ENCODE results near the gene DNASE1.
A peak's percentile ranks its signal among the peaks of the same experiment; 100 is the strongest.

DNASE1 gene

GRCh38 chr16:3664187-3664896 is 9.9 kb downstream of the DNASE1 start:
- DNase-seq (ENCODE audit: low spot score): peak; percentile 18

GRCh38 chr16:3665508-3665907 is 11.0 kb downstream of the DNASE1 start:
- peak; percentile 15 for DNase-seq (ENCODE audit: low spot score)

DNA sequence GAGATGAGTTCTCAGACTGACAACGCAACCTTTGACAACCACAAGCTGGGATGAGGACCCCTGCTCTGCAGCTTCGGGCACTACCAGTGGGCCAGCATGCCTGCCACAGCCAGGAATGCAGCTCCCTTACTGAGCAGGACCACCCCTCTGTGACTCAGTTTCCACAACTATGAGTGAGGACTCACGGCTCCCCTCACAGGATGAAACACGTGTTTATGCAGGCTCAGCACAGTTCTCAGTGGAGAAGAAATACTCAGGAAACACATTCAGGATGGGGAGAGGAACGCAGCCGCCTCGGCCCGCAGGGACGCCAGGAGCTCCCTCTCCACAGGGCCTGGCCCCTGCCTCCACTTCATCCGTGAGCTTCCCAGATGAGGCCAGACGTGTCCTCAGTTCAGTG is 14.1 kb downstream of the DNASE1 start:
- no peak for DNase-seq (ENCODE audit: low spot score)

- DNase-seq (ENCODE audit: low spot score): no peak
These were observed 14.6 kb downstream of the DNASE1 start for GRCh38 chr16:3669082-3669481.

GRCh38 chr16:3670711-3671110 is 16.2 kb downstream of the DNASE1 start:
- DNase-seq (ENCODE audit: low spot score): no peak

DNA sequence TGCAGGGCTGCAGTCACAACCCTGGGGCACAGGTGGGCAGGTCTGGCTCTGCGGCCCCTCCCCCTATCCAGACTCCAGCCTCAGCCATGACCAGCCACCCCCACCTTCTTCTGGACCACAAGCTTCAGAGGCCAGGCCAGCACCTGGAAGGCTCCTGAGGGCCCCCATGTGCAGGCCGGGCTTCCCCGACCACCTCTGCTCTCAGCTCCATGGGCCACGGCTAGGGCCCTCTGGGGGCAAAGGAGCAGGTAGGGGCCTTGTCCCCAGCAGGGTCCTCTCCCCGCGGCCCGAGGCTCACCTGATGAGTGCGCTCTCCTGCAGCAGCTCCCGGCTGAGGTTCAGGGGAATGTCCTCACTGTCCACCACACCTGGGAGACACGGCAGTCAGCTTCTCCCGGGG is 16.9 kb downstream of the DNASE1 start:
- DNase-seq (ENCODE audit: low spot score): peak; percentile 28

- DNase-seq (ENCODE audit: low spot score): peak; percentile 18
These were observed 18.1 kb downstream of the DNASE1 start for GRCh38 chr16:3672571-3673041.

DNA sequence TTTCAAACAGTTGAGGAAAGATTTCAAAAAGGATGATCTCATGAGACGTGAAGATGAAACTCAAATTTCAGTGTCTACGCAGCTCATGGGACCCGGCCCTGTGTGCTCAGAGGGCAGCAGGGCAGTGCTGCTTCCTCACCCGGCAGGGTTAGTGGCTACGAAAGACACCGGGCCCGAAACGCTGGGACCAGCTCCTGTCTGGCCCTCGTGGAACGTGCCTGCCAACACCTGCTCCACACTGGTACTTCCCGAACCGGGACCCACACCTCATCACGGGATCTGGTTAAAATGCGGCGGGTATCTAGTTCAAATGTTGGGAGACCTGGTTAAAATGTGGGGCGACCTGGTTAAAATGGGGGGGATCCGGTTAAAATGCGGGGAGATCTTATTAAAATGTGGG is 18.7 kb downstream of the DNASE1 start:
- peak; percentile 24 for DNase-seq (ENCODE audit: low spot score)

GRCh38 chr16:3673676-3674377 is 19.3 kb downstream of the DNASE1 start:
- DNase-seq (ENCODE audit: low spot score): peak; percentile 18

- DNase-seq (ENCODE audit: low spot score): peak; percentile 34
These were observed 20.2 kb downstream of the DNASE1 start for GRCh38 chr16:3674513-3675295.

DNA sequence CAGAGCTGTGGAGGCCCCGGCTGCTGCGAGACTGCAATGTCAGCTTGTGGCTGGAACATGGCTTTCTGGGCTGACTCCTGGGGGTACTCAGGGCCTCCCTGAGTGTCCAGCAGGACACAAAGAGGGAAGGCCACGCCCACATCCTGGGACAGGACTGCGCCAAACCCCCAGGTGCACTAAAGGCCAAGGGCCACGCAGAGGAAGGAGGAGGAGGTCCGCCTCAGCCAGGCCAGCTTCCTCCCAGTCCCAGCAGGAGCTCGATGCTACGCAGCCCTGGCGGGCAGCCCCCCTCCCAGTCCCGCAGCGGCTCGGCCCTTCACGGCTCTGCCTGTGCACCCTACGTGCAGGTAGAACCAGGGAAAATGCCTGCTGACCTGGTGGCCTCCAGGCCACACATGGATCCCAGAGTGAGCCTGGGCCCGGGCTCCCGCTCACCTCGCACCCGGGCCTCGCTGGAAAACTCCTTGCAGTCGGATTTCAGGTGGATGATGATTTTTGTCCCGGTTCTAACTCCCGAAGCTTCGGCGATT is 21.2 kb downstream of the DNASE1 start:
- peak; percentile 24 for DNase-seq (ENCODE audit: low spot score)

DNA sequence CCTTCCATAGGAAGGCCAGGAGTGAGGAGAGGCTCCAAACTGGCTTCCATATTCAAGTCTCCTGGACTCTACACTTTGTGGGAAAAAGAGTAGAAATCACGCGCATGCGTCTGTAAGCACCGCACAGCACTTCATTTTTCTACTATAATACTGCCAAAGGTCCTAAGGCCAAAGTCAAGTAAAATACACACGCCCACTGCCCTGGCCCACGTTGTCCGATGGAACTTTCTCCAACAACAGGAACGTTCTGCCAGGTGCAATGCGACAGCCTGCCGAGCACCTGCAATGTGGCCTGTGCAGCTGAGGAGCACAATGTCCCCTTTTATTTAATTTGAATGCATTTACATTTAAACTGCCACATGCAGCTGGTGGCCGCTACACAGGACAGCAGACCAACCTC is 23.5 kb downstream of the DNASE1 start:
- DNase-seq (ENCODE audit: low spot score): no peak

DNA sequence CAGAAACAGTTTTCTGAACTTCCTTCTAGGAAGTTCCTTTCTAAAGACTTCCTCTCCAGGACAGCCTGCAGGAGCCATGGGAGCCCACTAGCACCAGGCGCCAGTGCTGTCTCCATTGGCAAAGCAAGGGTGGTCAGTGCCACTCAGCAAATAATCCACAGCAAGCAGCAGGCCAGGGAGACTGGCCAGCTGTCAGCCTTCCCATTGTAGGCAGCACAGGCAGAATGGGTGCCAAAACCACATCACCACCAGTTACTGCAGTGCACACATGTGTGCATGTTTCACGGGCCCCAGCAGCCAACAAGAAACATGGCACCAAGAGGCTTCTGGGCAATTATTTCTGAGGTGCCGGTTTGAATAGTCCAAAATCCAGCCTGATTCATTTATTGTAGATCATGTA is 26.7 kb downstream of the DNASE1 start:
- peak; percentile 25 for DNase-seq (ENCODE audit: low spot score)

- no peak for DNase-seq (ENCODE audit: low spot score)
These were observed 32.5 kb downstream of the DNASE1 start for GRCh38 chr16:3687021-3687420.

GRCh38 chr16:3687792-3688191 is 33.3 kb downstream of the DNASE1 start:
- DNase-seq (ENCODE audit: low spot score): no peak

GRCh38 chr16:3689731-3690130 is 35.2 kb downstream of the DNASE1 start:
- DNase-seq (ENCODE audit: low spot score): no peak

- peak; percentile 91 for DNase-seq (ENCODE audit: low spot score)
These were observed 36.0 kb downstream of the DNASE1 start for GRCh38 chr16:3690470-3690928.

GRCh38 chr16:3690980-3691720 is 36.7 kb downstream of the DNASE1 start:
- DNase-seq (ENCODE audit: low spot score): no peak

- DNase-seq (ENCODE audit: low spot score): no peak
These were observed 37.3 kb downstream of the DNASE1 start for GRCh38 chr16:3691761-3692160.

DNA sequence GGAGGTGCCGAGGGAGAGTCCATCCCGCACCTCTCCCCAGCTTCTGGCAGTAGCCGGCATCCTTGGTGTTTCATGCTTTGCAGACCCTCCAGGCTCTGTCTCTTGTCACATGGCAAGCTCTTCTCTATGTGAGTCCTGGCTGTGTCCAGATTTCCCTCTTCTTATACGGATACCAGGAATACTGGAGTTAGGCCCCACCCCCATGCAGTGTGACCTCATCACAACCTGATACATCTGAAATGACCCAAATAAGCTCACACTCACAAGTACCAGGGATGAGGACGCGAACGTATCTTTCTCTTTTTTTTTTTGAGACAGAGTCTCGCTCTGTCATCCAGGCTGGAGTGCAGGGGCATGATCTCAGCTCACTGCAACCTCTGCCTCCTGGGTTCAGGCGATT is 39.6 kb downstream of the DNASE1 start:
- no peak for DNase-seq (ENCODE audit: low spot score)

DNA sequence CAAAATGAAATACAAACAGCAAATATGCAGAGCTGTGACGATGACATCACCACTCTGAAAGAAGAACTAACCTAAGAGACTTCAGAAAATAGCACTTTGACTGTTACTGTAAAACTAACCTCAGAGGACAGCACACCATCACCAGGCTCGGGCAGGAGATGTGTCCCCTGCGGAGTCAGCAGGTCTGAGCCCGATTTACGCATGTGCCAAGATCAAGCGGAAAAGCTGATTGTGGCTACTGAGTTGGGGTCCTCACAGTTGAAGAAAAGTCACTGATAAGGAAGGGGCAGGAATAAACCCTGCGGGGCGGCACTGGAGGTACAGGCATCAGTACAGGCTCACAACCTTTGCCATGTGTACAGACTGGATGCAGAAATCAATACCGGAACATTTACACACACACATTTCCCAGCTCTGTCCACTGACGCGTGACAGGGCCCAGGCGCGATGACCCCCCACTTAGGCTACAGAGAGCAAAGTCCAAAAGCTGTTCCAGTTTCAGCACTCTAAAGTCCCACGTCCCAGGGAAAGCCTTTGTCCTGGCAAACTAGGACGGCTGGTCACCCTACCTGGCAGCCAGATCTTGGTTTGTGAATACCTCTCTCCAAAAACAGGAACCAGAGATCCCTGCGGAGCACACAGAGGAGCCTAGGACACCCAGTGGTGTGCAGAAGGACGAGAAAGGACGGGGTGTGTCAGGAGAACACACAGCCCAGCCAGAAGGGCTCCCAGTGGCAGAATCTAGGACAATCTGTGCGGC is 41.3 kb downstream of the DNASE1 start:
- no peak for DNase-seq (ENCODE audit: low spot score)

All from D341Med (cell line).